Esophagus muscularis mucosa (tissue), 4 donors: ENCODE measurements around the gene ANGPTL1. TPM values are rescaled to one million over a fixed set of nuclear protein-coding genes. Genes with fewer than 3 reads are reported as not detected.

Source experiments
- DNase-seq: peaks from one replicate; pipeline ENCODE4 v3.0.0-alpha.2; 2017; ENCODE audit errors: extremely low spot score
- H3K27ac ChIP-seq, 4 donors: fragments of 200-600 bp; sonication (generic); replicated peaks in 1 of 4; 1 replicate in 3 of 4; 2 replicates in 1 of 4; pipeline ENCODE4 v1.5.1; 2016 to 2019; ENCODE audit warnings: mild to moderate bottlenecking in 1 of 4
- H3K27me3 ChIP-seq, 4 donors: fragments of 200-600 bp; sonication (generic); one replicate each; pipeline versions ENCODE4 v1.5.1 to v1.6.0; 2016 to 2019
- H3K36me3 ChIP-seq, 4 donors: fragments of 200-600 bp; sonication (generic); one replicate each; pipeline ENCODE4 v1.5.1; 2016 to 2019
- H3K4me1 ChIP-seq, 4 donors: fragments of 200-600 bp; sonication (generic); one replicate each; pipeline ENCODE4 v1.5.1; 2016 to 2019
- H3K4me3 ChIP-seq, 4 donors: fragments of 200-600 bp; sonication (generic); 1 replicate in 2 of 4; 2 replicates in 2 of 4; pipeline ENCODE4 v1.5.1; 2016 to 2019; ENCODE audit warnings: mild to moderate bottlenecking in 4 of 4, moderate library complexity in 1 of 4
- H3K9me3 ChIP-seq, 4 donors: fragments of 200-600 bp; sonication (generic); 1 replicate in 3 of 4; 2 replicates in 1 of 4; pipeline ENCODE4 v1.5.1; 2016 to 2019
- EP300 ChIP-seq: sonication (generic); formaldehyde crosslinking; IDR thresholded peaks from one replicate; pipeline ENCODE4 v1.6.1; 2017; ENCODE audit warnings: antibody characterized with exemption
- POLR2A ChIP-seq: fragments of 450-650 bp; IDR thresholded peaks from one replicate; pipeline ENCODE4 v1.6.1; 2017; ENCODE audit warnings: antibody characterized with exemption, moderate library complexity, mild to moderate bottlenecking, low read depth
- POLR2AphosphoS5 ChIP-seq, 2 donors: sonication (generic); formaldehyde crosslinking; IDR thresholded peaks; one replicate each; pipeline ENCODE4 v1.6.1; 2017; ENCODE audit warnings: antibody characterized with exemption in 2 of 2
- WGBS: methylation state at CpG from one replicate; pipeline ENCODE4 v1.1.5; 2018; 5-methylcytosine and 5-hydroxymethylcytosine counted together
- intact Hi-C: fragments of 100-400 bp; cut with DNase I; formaldehyde crosslinking; loops from one replicate; pipeline ENCODE4 v1.15.1; 2023
- total RNA-seq, 4 donors: library from RNA; depleted of rRNA; stranded (reverse); fragments of >200 nt; gene quantifications; one replicate each; pipeline versions ENCODE4 v1.1.0 to v1.2.1, GENCODE V29; 2016
- TF ChIP-seq, protein P1 (sequence below), 3 experiments: fragments of 200-600 bp in 2 of 3; fragments of 450-650 bp in 1 of 3; sonication (generic) in 2 of 3; IDR thresholded peaks; one replicate each; pipeline ENCODE4 v1.5.1; 2017 to 2019; ENCODE audit warnings: antibody characterized with exemption in 3 of 3, mild to moderate bottlenecking in 2 of 3, moderate library complexity in 1 of 3

ANGPTL1 gene
- total RNA-seq, 4 donors from 2014 or later, result 149 to 206 (median 172) TPM

DNA sequence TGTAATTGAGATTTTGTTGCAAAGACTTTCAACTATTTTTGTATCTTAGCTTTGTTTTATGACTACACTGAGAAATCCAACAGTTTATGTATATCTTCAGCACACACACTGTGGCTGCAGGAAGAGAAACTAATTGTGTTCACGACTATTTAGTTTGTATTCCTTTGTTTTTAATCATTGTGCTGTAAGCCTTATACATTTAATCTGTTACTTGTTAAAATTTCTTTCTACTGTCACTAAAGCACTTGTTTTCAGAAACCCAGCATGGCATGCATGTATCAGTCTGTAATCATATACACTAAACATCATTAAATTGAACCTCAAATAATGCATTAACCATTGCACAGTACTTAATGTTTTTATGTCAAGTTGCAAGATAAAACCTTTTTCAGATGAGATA is 656 bp downstream of the ANGPTL1 start:
- peak overlapping the region; percentile 74 to 82 (median 78) for H3K27ac ChIP-seq
- peak overlapping the region; percentile 45 to 59 (median 58) for H3K4me3 ChIP-seq
- intact Hi-C loops, result loop anchor here (5.0 kb wide), 1 partner anchor 62 kb away; no protein-coding TSS in a partner anchor
- no peaks in the 10 kb centered on the region for H3K27me3 ChIP-seq
- no peak for DNase-seq
- WGBS, result 28% methylated on average over 1 of the region's 1 CpG
- no peaks in the 10 kb centered on the region for H3K9me3 ChIP-seq
- peaks cover 0 to 3% (median 0%) of the 10 kb centered on the region in 4 donors for H3K36me3 ChIP-seq
- H3K4me1 ChIP-seq, result peaks cover 0 to 42% (median 31%) of the 10 kb centered on the region in 4 donors
- TF ChIP-seq, protein P1, sequence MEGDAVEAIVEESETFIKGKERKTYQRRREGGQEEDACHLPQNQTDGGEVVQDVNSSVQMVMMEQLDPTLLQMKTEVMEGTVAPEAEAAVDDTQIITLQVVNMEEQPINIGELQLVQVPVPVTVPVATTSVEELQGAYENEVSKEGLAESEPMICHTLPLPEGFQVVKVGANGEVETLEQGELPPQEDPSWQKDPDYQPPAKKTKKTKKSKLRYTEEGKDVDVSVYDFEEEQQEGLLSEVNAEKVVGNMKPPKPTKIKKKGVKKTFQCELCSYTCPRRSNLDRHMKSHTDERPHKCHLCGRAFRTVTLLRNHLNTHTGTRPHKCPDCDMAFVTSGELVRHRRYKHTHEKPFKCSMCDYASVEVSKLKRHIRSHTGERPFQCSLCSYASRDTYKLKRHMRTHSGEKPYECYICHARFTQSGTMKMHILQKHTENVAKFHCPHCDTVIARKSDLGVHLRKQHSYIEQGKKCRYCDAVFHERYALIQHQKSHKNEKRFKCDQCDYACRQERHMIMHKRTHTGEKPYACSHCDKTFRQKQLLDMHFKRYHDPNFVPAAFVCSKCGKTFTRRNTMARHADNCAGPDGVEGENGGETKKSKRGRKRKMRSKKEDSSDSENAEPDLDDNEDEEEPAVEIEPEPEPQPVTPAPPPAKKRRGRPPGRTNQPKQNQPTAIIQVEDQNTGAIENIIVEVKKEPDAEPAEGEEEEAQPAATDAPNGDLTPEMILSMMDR (IDR thresholded peaks at IDR 0.05), result no peak
- TF ChIP-seq EP300, result no peak
- no peak for TF ChIP-seq POLR2AphosphoS5 (IDR thresholded peaks at IDR 0.05)
- TF ChIP-seq POLR2A, result no peak

DNA sequence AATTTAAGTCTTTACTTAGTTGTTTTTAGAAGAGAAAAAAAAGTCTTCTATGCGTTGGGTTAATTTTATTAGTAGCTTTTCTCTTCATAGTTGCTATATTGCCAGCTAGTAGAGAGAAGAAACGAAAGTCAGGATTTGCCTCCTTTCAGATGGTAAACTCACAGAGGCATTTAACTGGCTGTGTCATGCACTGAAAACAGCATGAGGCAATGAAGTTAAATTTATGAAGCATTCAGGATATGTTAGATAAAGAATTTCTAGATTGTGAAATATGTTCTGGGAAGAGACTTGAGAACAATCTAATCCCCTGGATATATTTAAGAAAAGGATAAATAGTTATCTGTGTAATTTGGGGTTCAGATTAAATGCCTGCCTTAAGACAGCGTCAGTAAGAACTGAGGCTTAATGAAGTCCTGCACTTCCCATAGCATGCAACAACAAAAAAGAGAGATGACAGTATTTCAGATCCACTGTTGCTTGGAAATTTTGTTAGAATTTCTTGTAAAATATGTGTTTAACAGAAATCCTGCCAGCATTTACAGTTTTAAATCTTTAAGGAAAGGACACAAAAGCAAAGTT is 1.7 kb downstream of the ANGPTL1 start:
- WGBS, result 28% methylated on average over 3 of the region's 3 CpGs
- Histone ChIP-seq H3K27me3 (no peaks in the 10 kb centered on the region), H3K4me3 (peak overlapping the region; percentile 45 to 59 (median 58)), H3K27ac (peak overlapping the region; percentile 74 to 82 (median 78)), H3K36me3 (peaks cover 0 to 9% (median 2%) of the 10 kb centered on the region in 4 donors), H3K9me3 (no peaks in the 10 kb centered on the region), H3K4me1 (peaks cover 0 to 53% (median 41%) of the 10 kb centered on the region in 4 donors)
- no peak for DNase-seq
- TF ChIP-seq POLR2A (no peak), POLR2AphosphoS5 (IDR thresholded peaks at IDR 0.05) (peak in 1 of 2 donors; percentile 75)
- intact Hi-C loops, result no loop called here

DNA sequence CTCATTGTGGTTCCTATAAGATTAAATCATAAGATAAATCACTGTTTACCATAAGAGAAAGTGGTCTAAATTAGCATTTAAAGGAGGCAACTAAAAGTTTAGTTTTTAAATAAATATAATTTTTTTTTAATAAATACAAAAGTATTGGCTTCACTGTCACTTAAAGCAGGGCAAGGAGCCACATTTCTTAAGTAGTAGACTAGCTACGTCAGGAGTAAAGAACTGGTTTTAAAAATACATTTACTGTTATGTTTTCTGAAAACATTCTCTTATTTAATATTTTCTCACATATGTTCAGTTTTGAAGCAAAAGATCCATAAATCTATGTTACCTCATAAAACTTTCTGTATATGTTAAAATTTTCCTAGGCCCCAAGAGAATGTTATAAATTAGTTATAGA is 2.2 kb downstream of the ANGPTL1 start:
- TF ChIP-seq EP300, result no peak
- no peak for DNase-seq
- Histone ChIP-seq H3K27me3 (no peaks in the 10 kb centered on the region), H3K27ac (peak overlapping the region; percentile 74 to 82 (median 78)), H3K9me3 (no peaks in the 10 kb centered on the region), H3K4me1 (peaks cover 0 to 58% (median 45%) of the 10 kb centered on the region in 4 donors), H3K36me3 (peaks cover 0 to 9% (median 4%) of the 10 kb centered on the region in 4 donors), H3K4me3 (peak overlapping the region; percentile 45 to 59 (median 58))
- WGBS, result 28% methylated on average over 1 of the region's 1 CpG
- intact Hi-C loops, result no loop called here

DNA sequence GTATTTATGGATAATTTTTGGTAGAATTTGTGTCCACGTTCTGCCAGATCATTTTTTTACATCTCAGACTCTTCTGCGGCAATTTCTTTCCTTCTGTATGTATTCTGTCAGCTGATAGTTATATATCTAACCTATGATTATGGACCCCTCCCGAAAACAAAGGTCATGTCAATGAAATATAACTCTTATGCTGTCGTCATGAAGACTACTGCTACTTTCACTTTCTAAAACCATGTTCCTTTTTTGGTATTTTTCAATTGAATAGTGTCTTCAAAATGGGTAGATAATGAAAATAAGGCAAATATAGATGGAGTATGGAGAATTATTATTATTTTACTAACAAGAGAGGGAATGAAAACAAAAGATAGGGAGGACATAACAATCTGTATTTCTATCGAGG is 3.2 kb downstream of the ANGPTL1 start:
- Histone ChIP-seq H3K9me3 (no peaks in the 10 kb centered on the region), H3K27ac (peak overlapping the region; percentile 74 to 82 (median 78)), H3K4me1 (peaks cover 0 to 64% (median 51%) of the 10 kb centered on the region in 4 donors), H3K36me3 (peaks cover 0 to 11% (median 4%) of the 10 kb centered on the region in 4 donors), H3K27me3 (no peaks in the 10 kb centered on the region), H3K4me3 (peak overlapping the region; percentile 45 to 59 (median 58))
- intact Hi-C loops, result no loop called here
- TF ChIP-seq, protein P1 (IDR thresholded peaks at IDR 0.05), result no peak
- no peak for TF ChIP-seq POLR2A
- peak in 1 of 2 donors; percentile 10 for TF ChIP-seq POLR2AphosphoS5 (IDR thresholded peaks at IDR 0.05)
- 50% methylated on average over 5 of the region's 5 CpGs for WGBS
- no peak for DNase-seq

DNA sequence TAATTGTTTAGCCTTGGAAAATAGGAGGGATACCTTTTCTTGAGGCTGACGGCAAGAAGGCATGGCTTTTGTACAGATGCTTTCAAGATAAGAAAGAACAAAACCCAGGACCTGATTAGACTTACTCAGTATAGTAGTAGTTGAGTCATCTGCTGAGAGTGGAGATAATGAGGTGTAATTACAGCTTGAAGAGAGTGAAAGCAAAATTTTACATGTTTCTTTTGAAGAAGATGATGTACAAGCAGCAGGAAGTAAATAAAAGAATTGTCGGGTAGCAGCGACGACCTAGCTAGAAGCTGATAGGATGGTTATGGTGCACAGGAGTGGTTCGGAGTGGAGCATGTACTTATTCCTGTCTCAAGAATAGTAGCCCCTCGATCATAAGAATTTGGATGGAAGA is 6.6 kb downstream of the ANGPTL1 start:
- Histone ChIP-seq H3K4me1 (peaks cover 0 to 69% (median 46%) of the 10 kb centered on the region in 4 donors), H3K36me3 (peaks cover 0 to 20% (median 8%) of the 10 kb centered on the region in 4 donors), H3K9me3 (no peaks in the 10 kb centered on the region), H3K27ac (peak overlapping the region in 2 of 4 donors; percentile 23 to 40), H3K4me3 (peak overlapping the region in 3 of 4 donors; percentile 21 to 41 (median 40)), H3K27me3 (no peaks in the 10 kb centered on the region)
- 92% methylated on average over 6 of the region's 6 CpGs for WGBS
- no peak for DNase-seq
- intact Hi-C loops, result no loop called here
- TF ChIP-seq POLR2AphosphoS5 (IDR thresholded peaks at IDR 0.05) (no peak), POLR2A (no peak), EP300 (no peak)
- TF ChIP-seq, protein P1 (IDR thresholded peaks at IDR 0.05), result no peak
